HG03571 (cell line): ENCODE data around the gene EDC3.
"Not testable (repeated sequence)": the region's sequence is repeated elsewhere in the genome, so short reads cannot be mapped to it uniquely, and the experiment has no call there.

Experiments
- ATAC-seq: cut with Tn5 transposase; IDR thresholded peaks from one replicate; pipeline ENCODE4 v1.9.1; 2021; ENCODE audit not compliant: unreplicated experiment

Gene EDC3

DNA sequence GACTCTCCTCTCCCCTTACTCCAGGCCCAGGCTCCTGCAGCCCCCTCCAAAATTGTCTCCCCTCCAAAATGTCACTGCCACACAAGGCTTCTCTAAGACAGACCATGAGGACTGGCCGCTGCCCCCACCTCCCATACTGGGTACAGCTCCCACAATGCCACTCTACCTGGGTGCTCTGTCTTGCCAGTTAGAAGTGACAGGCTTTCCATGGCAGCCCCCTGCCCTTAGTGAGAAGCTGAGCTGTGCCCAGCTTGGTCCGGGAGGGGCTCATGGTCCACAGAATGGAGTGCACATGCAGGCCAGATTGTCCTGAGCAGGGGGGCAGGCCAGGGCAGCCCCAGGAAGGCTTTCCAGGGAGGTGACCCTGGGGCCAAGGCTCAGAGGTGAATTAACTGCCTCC is 83.1 kb downstream of the EDC3 start:
- ATAC-seq = no peak

GRCh38 chr15:74611834-74612233 is 84.0 kb downstream of the EDC3 start:
- ATAC-seq = no peak

- ATAC-seq = no peak
These were observed 84.5 kb downstream of the EDC3 start for GRCh38 chr15:74611341-74611740.

- ATAC-seq = no peak
These were observed 85.4 kb downstream of the EDC3 start for GRCh38 chr15:74610302-74610951.

DNA sequence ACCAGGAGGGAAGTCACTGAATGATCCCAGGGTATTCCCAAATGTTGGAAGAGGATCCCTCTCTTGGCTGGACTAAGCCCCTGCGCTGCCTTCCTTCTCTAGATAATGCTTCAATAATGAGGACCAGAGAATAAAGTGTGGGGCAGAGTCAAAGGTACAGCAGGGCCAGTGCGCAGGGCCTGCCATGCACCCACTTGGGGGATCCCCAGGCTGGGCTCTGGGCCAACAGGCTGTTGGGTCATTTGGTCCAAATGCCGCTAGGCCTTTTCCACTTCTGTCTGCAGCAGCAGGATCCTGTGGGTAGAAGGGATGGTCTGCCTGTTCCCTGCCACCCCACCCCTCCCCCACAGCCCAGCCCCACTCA is 85.9 kb downstream of the EDC3 start:
- ATAC-seq = no peak

DNA sequence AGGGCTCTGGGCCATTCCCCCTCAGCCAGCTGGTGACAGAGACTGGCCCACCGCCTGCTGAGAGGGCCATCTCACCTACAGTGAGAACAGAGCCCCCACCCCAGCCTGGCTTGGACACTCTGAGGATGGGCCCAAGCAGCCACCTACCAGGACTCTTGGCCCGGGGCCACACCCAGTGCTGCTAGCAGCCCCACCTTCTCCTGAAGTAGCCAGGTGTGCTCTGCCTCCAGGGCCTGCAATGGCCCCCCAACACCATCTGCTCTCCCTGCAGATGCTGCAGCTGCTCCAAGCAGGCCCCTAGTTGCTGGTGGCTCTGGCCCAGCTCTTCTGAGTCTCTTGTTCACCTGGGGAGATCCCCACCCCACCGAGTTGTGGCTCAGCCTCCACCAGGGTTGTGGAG is 87.0 kb downstream of the EDC3 start:
- no peak for ATAC-seq

DNA sequence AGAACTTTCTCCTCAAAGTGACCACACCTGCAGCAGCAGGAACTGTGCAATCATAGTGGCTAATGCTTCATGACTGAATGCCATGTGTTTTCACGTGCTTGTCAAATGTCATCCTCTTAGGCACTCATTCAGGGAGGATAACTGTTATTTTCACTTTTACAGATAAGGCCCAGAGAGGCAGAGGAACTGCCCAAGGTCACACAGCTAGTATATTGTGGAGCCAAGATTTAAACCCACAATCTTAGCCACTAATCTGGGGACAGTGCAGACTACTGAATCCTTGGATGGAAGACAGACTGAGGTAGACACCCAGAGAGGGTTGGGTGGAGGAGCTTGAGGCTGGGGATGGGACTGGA is 90.1 kb downstream of the EDC3 start:
- ATAC-seq = no peak

- no peak for ATAC-seq
These were observed 90.6 kb downstream of the EDC3 start for GRCh38 chr15:74604983-74605794.

DNA sequence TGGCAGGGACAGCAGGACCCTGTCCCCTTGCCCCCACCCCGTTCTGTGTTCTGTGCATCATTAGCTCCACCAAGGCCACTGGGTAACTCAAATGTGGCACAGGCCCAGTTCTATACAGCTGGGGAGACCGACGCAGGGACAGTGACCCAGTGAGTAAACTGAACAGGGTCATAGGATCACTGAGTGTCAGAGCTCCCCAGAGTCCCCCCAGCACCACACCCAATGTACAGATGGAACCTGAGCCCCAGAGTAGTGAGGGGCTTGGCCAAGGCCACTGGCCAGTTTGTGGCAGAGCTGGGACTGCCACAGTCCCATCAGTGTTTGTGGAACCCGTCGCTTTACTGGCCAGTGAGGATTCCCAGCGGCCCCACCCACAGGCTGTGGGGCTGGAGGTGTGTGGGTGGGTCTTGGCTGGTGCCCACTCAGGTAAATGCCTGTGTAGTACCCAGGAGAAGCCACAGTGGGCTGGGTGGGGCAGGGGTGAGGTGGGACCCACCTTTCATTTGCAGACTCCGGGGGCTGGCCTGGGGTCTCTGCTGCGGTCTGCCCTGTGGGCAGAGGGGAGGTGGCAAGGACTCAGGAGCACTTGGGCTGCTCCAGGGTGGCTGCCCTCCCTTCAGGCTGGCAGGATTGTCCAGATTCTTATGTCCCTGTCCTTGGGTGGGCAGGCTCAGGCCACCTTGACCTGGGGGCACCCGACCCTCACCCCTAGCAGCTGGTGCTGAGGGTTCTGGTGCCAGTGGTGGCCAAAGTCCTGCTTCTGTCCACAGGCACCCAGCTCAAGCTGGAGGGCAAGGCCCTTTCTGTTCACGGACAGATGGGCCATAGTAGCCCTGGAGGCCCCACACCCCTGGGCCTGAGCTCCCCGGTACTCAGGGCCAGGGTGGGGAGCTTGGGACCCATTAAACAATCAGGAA is 91.8 kb downstream of the EDC3 start:
- ATAC-seq = no peak

GRCh38 chr15:74603026-74603788 is 92.6 kb downstream of the EDC3 start:
- no peak for ATAC-seq

GRCh38 chr15:74599156-74599555 is 96.7 kb downstream of the EDC3 start:
- no peak for ATAC-seq

DNA sequence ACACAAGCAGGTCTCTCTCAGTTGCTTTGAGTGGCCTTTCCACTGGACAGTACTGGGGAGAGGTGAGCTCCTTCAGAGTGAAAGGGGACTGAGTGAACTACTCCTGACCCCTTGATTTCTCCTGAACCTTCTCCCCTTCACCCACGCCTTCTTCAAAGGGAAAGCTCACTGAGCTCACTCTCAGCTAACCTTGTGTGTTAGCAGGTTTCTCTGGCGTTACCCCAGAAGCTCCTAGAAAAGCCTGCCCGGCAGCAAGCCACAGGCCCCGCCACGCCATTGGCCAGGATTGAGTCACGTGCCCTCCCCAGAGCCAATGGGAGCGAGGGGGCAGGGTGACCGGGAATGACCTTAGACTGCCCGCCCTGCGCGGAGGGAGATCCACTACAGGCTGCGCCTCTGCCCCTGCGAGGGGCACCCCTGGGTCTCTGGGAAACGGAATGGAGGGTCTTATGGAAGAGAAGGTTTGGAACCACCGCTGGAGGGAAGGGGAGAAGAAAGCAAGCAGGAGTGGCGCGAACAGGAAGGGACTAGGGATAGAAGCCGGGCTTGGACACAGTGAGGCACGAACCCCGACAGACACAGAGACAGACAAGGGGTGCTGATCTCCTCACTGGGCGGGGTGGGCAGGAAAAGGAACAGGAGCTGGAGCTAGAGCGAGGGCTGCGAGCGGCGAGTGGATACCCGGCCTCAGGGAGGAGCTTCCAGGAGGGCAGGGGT is 97.5 kb downstream of the EDC3 start:
- ATAC-seq = peak; percentile 72

DNA sequence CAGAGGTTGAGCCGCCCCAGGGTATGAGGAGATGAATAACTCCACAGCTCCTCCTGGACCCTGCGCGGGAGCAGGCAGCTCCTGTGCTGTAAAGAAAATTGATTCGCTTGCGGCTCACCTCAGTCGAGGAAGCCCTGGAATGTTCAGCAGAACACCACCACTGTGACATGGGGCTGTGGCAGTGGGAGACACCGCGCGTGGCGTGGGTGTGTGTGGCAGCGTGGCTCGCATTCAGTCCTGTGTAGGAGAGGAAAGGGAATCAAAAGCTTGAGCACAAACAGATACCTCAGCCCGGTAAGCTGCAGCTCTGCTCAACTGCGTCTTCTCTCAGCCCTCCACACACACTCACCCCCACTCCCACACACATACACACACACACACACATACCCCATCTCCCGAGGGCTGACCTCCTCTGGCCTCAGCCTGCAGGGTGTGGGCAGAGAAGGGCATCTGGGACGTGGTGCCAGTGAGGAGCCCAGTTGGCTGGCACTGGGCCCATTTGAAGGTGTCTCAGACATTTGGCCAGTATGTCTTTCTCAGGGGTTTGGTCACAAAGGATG is 98.6 kb downstream of the EDC3 start:
- not testable (repeated sequence) for ATAC-seq

GRCh38 chr15:74596736-74597135 is 99.1 kb downstream of the EDC3 start:
- not testable (repeated sequence) for ATAC-seq

DNA sequence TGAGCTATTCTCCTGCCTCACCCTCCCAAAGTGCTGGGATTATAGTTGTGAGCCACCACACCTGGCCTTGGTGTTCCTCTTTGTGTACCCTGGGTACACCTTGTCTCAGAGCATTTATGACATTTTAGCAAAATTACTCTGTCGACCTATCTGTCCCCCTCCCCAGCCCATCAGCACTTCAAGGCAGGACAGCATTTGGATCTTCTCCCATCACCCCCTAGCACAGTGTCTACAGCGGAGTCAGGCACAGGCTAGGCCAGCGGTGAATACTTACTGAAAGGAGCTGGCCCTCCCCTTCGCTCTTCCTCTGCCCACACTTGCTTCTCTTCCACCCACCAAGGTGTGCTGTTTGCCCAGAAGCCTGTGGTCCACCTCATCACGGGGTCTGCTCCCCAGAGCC is 100.6 kb downstream of the EDC3 start:
- no peak for ATAC-seq

DNA sequence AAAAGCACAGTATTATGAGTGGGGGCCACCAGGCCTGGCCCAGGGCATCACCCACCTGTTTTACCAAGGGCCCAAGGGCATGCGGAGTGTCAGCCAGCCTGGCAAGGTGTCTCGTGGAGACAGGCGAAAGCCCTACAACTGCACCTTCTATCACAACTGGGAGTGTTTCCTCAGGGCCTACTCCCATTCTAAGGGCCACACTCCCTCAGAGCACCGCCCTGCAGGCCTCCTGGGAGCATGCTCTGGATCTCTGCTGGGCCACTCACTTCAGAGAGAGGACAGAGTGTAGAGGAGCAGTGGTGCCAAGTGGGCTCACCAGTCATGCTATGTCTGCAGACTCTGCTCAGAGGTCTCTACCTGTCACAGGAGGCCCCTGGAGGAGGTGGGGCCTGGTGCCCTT is 101.4 kb downstream of the EDC3 start:
- ATAC-seq = no peak

- no peak for ATAC-seq
These were observed 102.7 kb downstream of the EDC3 start for GRCh38 chr15:74593122-74593521.

DNA sequence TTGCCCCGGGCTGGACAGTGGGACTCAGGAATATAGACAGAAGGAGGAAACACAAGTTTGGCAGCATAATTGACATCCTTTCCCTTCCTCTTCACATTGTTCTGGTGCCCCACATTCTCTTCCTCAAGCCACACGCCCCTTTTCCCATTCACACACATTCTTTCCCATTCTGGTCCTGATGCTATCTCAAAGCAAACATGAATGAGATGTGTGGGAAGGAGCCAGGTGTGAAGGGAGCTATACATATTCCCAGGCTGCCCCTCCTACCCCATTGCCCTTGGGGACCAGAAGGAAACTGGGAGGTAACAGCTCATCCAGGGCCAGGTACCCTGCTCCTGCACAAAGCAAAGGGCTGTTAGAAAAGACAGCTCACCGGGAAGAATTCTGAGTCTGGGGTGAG is 103.6 kb downstream of the EDC3 start:
- no peak for ATAC-seq

- ATAC-seq = no peak
These were observed 106.0 kb downstream of the EDC3 start for GRCh38 chr15:74589826-74590225.

GRCh38 chr15:74585857-74586256 is 110.0 kb downstream of the EDC3 start:
- no peak for ATAC-seq
